Right forelimb (tissue), 1 donor: ENCODE measurements around the gene HIP1.

Experiments used
- DNase-seq: peaks from one replicate; pipeline ENCODE4 v3.0.0-alpha.2; 2018

Gene HIP1

GRCh38 chr7:75669579-75669978, 69.2 kb downstream of the HIP1 start:
- DNase-seq = no peak

- DNase-seq = no peak
Observed at GRCh38 chr7:75667938-75668337, 70.8 kb downstream of the HIP1 start.

DNA sequence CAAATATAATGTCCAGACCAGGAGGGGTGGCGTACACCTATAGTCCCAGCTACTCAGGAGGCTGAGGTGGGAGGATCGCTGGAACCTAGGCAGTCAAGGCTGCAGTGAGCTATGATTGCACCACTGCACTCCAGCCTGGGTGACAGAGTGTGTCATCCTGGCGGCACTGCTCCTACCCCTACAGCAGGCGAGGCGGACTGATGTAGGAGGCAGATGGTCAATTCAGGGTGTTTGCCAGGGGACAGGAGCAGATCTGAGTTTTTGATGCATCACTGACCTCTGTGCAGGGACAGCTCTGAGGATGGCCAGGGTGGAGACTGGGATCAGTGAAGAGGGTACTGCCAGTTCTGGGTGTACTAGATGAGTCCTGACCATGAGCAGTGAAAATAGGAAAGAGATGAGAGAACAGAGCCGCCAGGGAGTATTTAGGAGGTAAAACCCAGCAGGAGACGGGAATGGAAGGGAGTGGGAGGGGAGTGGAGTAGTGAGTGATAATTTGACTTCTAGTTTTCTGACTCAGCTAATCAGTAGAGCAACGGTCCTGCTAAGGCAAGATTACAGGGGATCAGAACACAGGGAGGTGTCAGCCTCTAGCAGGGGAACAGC, 75.3 kb downstream of the HIP1 start:
- DNase-seq = no peak

- no peak for DNase-seq
Observed at GRCh38 chr7:75662579-75663301, 76.0 kb downstream of the HIP1 start.

DNA sequence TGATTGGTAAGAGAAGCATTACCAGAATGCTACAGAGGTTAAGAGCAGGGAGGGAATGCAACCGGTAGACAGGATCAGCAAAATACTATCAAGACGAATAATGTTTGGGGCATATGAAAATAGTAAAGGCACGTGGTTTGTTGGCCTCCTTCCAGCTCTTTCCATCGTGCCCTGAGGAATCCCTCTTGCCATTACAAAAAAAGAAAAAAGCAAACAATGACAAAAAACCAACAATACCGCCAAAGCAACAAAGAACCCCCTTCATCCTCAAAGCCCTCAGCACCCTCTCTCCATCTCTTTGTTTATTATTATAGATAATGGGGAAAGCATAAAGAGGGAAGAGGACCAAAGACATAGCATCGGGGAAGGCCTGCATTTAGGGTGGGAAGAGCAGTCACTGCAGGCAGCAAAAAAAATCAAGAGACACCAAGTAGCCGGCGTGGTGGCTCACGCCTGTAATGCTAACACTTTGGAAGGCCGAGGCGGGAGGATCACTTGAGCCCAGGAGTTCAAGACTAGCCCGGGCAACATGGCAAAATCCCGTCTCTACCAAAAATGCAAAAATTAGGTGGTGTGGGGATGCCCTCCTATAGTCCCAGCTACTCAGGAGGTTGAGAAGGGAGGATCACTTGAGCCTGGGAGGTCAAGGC, 78.0 kb downstream of the HIP1 start:
- DNase-seq = no peak

DNA sequence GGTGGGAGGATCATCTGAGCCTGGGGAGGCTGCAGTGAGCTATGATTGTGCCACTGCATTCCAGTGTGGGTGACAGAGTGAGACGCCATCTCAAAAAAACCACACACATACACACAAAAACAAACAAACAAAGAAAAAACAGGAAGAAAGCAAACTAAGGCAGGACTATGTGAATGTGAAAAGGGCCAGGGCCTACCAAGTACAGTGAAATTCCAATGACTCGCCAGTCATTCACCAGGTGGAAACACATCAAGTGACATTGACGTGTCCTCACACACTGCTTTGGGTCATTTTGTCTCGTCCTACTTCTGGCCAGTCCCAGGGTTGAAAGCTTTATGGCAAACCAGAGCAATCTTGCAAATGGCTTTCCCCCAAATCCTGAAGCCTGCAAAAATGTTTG, 79.9 kb downstream of the HIP1 start:
- DNase-seq = no peak

DNA sequence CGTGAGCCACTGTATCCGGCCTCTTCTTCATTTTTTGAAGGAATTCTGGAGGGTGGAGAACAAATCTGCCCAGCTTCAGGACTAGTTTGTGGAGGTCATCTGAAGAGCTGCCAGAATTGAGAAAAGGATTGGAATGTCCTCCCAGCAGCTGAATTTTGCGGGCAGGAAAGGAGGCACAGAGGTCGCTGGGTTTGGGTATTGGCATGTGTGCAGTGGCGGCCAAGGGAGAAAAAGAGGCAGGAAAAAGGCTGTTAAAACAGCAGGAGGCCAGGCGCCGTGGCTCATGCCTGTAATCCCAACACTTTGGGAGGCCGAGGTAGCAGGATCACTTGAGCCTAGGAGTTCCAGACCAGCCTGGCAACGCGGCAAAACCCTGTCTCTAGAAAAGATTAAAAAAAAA, 80.4 kb downstream of the HIP1 start:
- DNase-seq = no peak

- no peak for DNase-seq
Observed at GRCh38 chr7:75657866-75658265, 80.9 kb downstream of the HIP1 start.

GRCh38 chr7:75656740-75657139, 82.0 kb downstream of the HIP1 start:
- no peak for DNase-seq

DNA sequence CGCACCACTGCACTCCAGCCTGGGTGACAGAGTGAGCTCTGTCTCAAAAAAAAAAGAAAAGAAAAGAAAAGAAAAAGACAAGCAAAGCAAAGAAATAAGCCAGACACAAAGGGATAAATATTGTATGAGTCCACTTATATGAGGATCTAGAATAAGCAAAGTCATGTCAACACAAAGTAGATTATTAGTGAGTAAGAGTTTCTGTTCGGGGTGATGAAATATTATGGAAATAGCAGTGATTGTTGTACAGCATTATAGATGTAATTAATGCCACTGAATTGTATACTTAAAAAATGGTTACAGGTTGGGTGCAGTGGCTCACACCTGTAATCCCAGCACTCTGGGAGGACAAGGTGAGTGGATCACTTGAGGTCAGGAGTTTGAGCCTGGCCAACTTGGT, 83.2 kb downstream of the HIP1 start:
- DNase-seq = no peak

DNA sequence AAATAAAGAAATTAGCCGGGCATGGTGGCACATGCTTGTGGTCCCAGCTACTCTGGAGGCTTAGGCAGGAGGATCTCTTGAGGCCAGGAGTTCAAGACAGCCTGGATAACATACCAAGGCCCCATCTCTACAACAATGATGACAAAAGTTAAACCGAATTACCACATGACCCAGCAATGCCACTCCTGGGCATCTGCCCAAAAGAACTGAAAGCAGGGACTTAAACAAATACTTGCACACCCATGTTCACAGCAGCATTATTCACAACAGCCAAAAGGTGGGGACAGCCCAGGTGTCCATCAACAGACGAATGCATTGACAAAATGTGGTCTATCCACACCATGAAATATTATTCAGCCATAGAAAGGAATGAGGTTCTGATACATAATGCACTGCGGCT, 83.9 kb downstream of the HIP1 start:
- no peak for DNase-seq

DNA sequence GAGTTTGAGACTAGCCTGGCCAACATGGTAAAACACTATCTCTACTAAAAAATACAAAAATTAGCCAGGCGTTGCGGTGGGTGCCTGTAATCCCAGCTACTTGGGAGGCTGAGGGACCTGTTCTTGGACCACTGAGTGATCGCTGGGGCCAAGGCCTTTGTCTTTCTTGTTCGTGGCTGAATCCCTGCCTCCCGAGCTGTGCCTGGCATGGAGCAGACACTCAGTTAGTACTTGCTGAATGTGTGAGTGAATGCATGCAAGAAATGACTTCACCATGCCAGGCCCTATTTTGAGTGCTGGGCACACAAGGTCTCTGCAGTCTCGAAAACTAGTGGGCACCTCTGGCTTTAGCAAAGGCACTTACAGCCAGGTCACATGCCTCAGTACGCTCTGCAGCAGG, 85.1 kb downstream of the HIP1 start:
- no peak for DNase-seq

- DNase-seq = no peak
Observed at GRCh38 chr7:75652788-75653187, 86.0 kb downstream of the HIP1 start.

GRCh38 chr7:75650681-75651080, 88.1 kb downstream of the HIP1 start:
- DNase-seq = no peak

- no peak for DNase-seq
Observed at GRCh38 chr7:75650062-75650461, 88.7 kb downstream of the HIP1 start.

DNA sequence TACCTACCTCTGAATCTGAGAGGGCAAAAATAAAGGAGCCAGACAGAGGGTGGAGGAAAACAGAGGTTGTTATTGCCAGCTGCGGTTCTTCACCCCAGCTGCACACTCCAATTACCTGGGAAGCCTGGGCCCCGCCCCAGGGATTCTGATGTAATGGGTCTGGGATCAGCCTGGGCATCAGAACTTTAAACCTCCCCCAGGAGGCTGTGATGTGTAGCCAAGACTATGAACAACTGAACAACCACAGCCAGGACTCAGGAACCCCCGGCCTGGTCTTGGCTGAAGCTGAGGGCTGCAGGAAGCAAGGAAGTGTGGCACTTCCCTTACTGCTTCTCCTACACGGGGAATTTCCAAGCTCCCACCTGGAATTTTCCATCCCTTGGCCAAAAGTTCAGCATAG, 89.3 kb downstream of the HIP1 start:
- DNase-seq = peak; percentile 67

- DNase-seq = no peak
Observed at GRCh38 chr7:75647709-75648438, 90.9 kb downstream of the HIP1 start.

DNA sequence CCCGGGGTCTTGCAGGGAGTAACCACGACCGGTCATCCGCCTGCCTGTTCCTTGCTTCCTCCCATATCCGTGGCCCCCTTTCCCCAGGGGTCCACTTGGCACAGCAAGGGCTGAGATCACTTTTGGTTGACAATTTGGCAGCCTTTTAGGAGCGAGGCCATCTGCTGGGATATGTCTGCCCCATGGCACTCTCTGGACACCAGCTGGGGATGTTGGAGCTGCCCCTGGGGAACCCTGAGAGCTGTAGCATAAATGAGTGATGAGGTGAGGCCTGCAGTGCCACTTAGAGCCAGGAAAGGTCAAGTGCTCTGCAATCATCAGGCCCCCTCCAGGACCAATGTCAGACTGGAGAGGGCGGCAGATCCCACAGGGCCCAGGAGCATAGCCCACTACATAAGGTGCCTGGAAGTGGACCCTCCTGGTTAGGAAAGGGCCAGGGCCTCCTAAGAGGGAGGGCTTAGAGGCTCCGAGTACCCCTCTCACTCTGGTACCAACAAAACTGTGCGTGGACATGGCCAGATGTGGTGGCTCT, 92.1 kb downstream of the HIP1 start:
- DNase-seq = no peak

GRCh38 chr7:75645570-75645969, 93.2 kb downstream of the HIP1 start:
- no peak for DNase-seq

DNA sequence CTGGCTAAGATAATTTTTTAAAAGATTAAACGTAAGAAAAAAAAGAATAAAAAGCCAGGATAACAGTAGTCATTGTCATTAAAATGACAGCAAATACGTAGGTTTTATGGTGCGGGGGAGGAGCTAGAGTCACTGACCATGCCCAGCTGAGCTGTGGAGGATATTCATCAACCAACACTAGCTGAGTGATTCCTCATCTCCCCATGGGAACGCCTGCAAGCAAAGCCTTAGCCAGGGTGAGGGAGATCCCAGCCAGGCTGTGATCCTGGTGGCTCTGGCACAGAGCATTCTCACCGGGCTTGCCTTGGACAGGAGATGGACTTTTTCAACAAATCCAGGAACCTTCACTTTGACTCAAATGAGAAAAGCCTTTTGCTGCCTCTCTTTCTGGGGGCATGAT, 94.2 kb downstream of the HIP1 start:
- DNase-seq = no peak

- DNase-seq = no peak
Observed at GRCh38 chr7:75642810-75643486, 95.8 kb downstream of the HIP1 start.

GRCh38 chr7:75640201-75640600, 98.5 kb downstream of the HIP1 start:
- DNase-seq = no peak

DNA sequence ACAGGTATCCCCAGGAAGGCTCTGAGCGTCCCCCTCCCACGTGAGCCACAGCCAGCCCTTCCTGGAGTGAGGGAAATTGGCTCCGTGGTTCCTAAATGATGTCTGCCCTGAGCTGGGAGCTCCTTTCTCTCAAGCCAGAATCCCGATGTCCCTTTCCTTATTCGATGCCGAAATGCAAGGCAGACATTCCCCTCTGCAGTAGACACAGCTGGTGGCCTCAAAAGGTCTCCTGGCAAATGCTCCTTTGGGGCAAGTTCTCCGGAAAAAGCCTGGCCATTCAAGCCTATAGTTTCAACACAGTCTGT, 98.9 kb downstream of the HIP1 start:
- no peak for DNase-seq
